ENCODE measurements around the gene PPARD.

Gene PPARD

GRCh38 chr6:35392773-35393672 is 50.7 kb downstream of the PPARD start:
- DNase-seq (ENCODE audit: low read depth), result no peak
- TF ChIP-seq, protein P1, sequence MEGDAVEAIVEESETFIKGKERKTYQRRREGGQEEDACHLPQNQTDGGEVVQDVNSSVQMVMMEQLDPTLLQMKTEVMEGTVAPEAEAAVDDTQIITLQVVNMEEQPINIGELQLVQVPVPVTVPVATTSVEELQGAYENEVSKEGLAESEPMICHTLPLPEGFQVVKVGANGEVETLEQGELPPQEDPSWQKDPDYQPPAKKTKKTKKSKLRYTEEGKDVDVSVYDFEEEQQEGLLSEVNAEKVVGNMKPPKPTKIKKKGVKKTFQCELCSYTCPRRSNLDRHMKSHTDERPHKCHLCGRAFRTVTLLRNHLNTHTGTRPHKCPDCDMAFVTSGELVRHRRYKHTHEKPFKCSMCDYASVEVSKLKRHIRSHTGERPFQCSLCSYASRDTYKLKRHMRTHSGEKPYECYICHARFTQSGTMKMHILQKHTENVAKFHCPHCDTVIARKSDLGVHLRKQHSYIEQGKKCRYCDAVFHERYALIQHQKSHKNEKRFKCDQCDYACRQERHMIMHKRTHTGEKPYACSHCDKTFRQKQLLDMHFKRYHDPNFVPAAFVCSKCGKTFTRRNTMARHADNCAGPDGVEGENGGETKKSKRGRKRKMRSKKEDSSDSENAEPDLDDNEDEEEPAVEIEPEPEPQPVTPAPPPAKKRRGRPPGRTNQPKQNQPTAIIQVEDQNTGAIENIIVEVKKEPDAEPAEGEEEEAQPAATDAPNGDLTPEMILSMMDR (IDR thresholded peaks at IDR 0.05; ENCODE audit: low read length, missing control alignments), result no peak
- no peak overlapping the region for H3K4me3 ChIP-seq (replicated peaks; ENCODE audit: low read depth, low read length)

GRCh38 chr6:35396991-35397390 is 54.6 kb downstream of the PPARD start:
- TF ChIP-seq, protein P1 (IDR thresholded peaks at IDR 0.05; ENCODE audit: low read length, missing control alignments), result no peak
- no peak overlapping the region for H3K4me3 ChIP-seq (replicated peaks; ENCODE audit: low read depth, low read length)

GRCh38 chr6:35397806-35398418 is 55.6 kb downstream of the PPARD start:
- TF ChIP-seq, protein P1 (IDR thresholded peaks at IDR 0.05; ENCODE audit: low read length, missing control alignments), result no peak
- DNase-seq (ENCODE audit: low read depth), result no peak
- no peak overlapping the region for H3K4me3 ChIP-seq (replicated peaks; ENCODE audit: low read depth, low read length)

More at GRCh38 chr6:35396991-35397390, 54.6 kb downstream of the PPARD start:
- no peak for DNase-seq (ENCODE audit: low read depth)

GRCh38 chr6:35398526-35398925 is 56.2 kb downstream of the PPARD start:
- TF ChIP-seq, protein P1 (IDR thresholded peaks at IDR 0.05; ENCODE audit: low read length, missing control alignments), result no peak
- no peak overlapping the region for H3K4me3 ChIP-seq (replicated peaks; ENCODE audit: low read depth, low read length)
- DNase-seq (ENCODE audit: low read depth), result no peak

DNA sequence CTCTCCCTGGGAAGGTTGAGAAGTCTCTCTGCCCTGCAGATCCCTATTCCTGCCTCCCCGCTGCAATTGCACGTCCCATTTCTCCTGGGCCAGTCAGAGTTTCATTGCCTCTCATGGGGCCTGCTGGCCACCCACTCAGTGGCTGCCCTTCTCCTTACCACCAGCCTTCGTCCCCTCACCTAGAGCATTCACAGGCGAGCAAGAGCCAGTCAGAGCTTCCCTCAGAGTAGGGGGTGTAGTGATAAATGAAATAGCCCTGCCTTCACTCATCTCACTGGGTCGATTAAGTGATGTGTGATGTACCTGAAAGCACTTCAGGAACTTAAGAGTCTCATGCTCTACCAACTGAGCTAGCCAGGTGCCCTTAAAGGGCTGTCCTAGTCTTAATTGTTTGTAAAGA is 57.8 kb downstream of the PPARD start:
- TF ChIP-seq, protein P1 (IDR thresholded peaks at IDR 0.05; ENCODE audit: low read length, missing control alignments), result no peak
- DNase-seq (ENCODE audit: low read depth), result no peak
- no peak overlapping the region for H3K4me3 ChIP-seq (replicated peaks; ENCODE audit: low read depth, low read length)

GRCh38 chr6:35400901-35401311 is 58.5 kb downstream of the PPARD start:
- no peak for DNase-seq (ENCODE audit: low read depth)
- no peak overlapping the region for H3K4me3 ChIP-seq (replicated peaks; ENCODE audit: low read depth, low read length)
- TF ChIP-seq, protein P1 (IDR thresholded peaks at IDR 0.05; ENCODE audit: low read length, missing control alignments), result no peak

All from fibroblast of pulmonary artery (primary cell).